Hematopoietic multipotent progenitor cell treated with erythropoietin and hydrocortisone succinate and interleukin-3 and kit ligand, for 8 days (in vitro differentiated cells): Measurements from ENCODE around the gene NDUFV1.
"Not testable (repeated sequence)": the region's sequence is repeated elsewhere in the genome, so short reads cannot be mapped to it uniquely, and the experiment has no call there.

ENCODE experiments used
- DNase-seq: peaks from one replicate; pipeline ENCODE4 v3.0.0-alpha.2; 2015

The NDUFV1 gene

GRCh38 chr11:67586568-67587250 is 20.0 kb upstream of the NDUFV1 start:
- DNase-seq: no peak

- DNase-seq: no peak
These were observed 18.6 kb upstream of the NDUFV1 start for GRCh38 chr11:67588136-67588503.

GRCh38 chr11:67588899-67589415 is 17.8 kb upstream of the NDUFV1 start:
- DNase-seq: not testable (repeated sequence)

- DNase-seq: no peak
These were observed 13.7 kb upstream of the NDUFV1 start for GRCh38 chr11:67592880-67593564.

GRCh38 chr11:67593565-67593905 is 13.2 kb upstream of the NDUFV1 start:
- DNase-seq: no peak

GRCh38 chr11:67594480-67594879 is 12.3 kb upstream of the NDUFV1 start:
- no peak for DNase-seq

- DNase-seq: no peak
These were observed 9.9 kb upstream of the NDUFV1 start for GRCh38 chr11:67596753-67597300.

GRCh38 chr11:67597458-67597857 is 9.3 kb upstream of the NDUFV1 start:
- not testable (repeated sequence) for DNase-seq

- DNase-seq: not testable (repeated sequence)
These were observed 8.8 kb upstream of the NDUFV1 start for GRCh38 chr11:67597963-67598362.

GRCh38 chr11:67599149-67599548 is 7.6 kb upstream of the NDUFV1 start:
- DNase-seq: no peak

- DNase-seq: no peak
These were observed 6.3 kb upstream of the NDUFV1 start for GRCh38 chr11:67600324-67601029.

GRCh38 chr11:67601098-67601497 is 5.6 kb upstream of the NDUFV1 start:
- DNase-seq: no peak

GRCh38 chr11:67604119-67604518 is 2.6 kb upstream of the NDUFV1 start:
- DNase-seq: not testable (repeated sequence)

- DNase-seq: no peak
These were observed 1.9 kb upstream of the NDUFV1 start for GRCh38 chr11:67604815-67605214.

- no peak for DNase-seq
These were observed 1.3 kb upstream of the NDUFV1 start for GRCh38 chr11:67605231-67606011.

- no peak for DNase-seq
These were observed 644 bp upstream of the NDUFV1 start for GRCh38 chr11:67606093-67606491.

GRCh38 chr11:67607507-67607906 is 771 bp downstream of the NDUFV1 start:
- DNase-seq: no peak

- no peak for DNase-seq
These were observed 1.8 kb downstream of the NDUFV1 start for GRCh38 chr11:67608486-67608885.

GRCh38 chr11:67609316-67609715 is 2.6 kb downstream of the NDUFV1 start:
- no peak for DNase-seq

GRCh38 chr11:67610302-67610868 is 3.6 kb downstream of the NDUFV1 start:
- no peak for DNase-seq

GRCh38 chr11:67611165-67611564 is 4.4 kb downstream of the NDUFV1 start:
- no peak for DNase-seq
